PFSK-1 (cell line): ENCODE results near the gene NATD1.

Experiments
- FOXP2 ChIP-seq: optimal IDR thresholded peaks from 2 replicates; pipeline ENCODE3; 2011; ENCODE audit warnings: borderline replicate concordance, control low read depth, inconsistent platforms; ENCODE audit not compliant: insufficient read depth; ENCODE audit errors: extremely low read length, extremely low read depth
- POLR2AphosphoS5 ChIP-seq: IDR thresholded peaks from 2 replicates; pipeline ENCODE4 v1.6.1; 2012; ENCODE audit warnings: low read depth, mild to moderate bottlenecking, control low read depth, low read length, moderate library complexity
- SIN3A ChIP-seq: IDR thresholded peaks from 2 replicates; pipeline ENCODE4 v1.6.1; 2012; ENCODE audit warnings: mild to moderate bottlenecking, low read length, moderate library complexity, borderline replicate concordance; ENCODE audit not compliant: insufficient read depth
- TAF1 ChIP-seq: IDR thresholded peaks from 2 replicates; pipeline ENCODE4 v1.6.1; 2012; ENCODE audit warnings: low read length, control low read depth, borderline replicate concordance; ENCODE audit not compliant: insufficient read depth
- TF ChIP-seq, protein P1 (sequence below), 2 experiments: IDR thresholded peaks; 2 replicates each; pipeline versions ENCODE4 v1.6.1 to v1.8.0; 2011 to 2012; ENCODE audit warnings: low read depth in 2 of 2, low read length in 2 of 2, control low read depth in 1 of 2, inconsistent platforms in 1 of 2, mild to moderate bottlenecking in 1 of 2, moderate library complexity in 1 of 2; ENCODE audit not compliant: insufficient read depth in 1 of 2

The NATD1 gene

GRCh38 chr17:21200590-21201297 lies 52.5 kb downstream of the NATD1 start:
- no peak for TF ChIP-seq POLR2AphosphoS5
- no peak for TF ChIP-seq FOXP2
- no peak for TF ChIP-seq SIN3A
- TF ChIP-seq, protein P1, sequence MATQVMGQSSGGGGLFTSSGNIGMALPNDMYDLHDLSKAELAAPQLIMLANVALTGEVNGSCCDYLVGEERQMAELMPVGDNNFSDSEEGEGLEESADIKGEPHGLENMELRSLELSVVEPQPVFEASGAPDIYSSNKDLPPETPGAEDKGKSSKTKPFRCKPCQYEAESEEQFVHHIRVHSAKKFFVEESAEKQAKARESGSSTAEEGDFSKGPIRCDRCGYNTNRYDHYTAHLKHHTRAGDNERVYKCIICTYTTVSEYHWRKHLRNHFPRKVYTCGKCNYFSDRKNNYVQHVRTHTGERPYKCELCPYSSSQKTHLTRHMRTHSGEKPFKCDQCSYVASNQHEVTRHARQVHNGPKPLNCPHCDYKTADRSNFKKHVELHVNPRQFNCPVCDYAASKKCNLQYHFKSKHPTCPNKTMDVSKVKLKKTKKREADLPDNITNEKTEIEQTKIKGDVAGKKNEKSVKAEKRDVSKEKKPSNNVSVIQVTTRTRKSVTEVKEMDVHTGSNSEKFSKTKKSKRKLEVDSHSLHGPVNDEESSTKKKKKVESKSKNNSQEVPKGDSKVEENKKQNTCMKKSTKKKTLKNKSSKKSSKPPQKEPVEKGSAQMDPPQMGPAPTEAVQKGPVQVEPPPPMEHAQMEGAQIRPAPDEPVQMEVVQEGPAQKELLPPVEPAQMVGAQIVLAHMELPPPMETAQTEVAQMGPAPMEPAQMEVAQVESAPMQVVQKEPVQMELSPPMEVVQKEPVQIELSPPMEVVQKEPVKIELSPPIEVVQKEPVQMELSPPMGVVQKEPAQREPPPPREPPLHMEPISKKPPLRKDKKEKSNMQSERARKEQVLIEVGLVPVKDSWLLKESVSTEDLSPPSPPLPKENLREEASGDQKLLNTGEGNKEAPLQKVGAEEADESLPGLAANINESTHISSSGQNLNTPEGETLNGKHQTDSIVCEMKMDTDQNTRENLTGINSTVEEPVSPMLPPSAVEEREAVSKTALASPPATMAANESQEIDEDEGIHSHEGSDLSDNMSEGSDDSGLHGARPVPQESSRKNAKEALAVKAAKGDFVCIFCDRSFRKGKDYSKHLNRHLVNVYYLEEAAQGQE (IDR thresholded peaks at IDR 0.05; ENCODE audit: insufficient read depth in 1 of 2, low read depth in 2 of 2, low read length in 2 of 2), result no peak
- no peak for TF ChIP-seq TAF1

DNA sequence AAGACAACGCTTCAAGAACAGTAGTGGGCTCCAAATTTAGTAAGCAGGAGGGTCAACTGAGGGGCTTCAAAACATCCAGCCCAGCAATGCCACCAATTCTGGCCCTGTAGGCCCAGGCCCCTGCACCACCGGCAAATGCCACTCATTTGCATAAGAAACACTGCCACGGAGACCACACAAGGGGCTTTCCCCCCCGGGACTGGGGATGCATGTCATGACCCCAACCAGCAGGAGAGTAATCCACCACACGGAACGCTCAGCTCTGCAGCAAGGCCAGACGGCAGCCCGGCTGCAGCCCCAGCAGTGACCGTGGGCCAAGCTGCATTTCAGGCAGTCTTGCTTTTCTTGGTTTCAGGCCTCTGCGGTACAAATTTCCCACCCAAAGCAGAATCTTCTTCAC lies 53.4 kb downstream of the NATD1 start:
- no peak for TF ChIP-seq POLR2AphosphoS5
- no peak for TF ChIP-seq FOXP2
- no peak for TF ChIP-seq TAF1
- TF ChIP-seq SIN3A, result no peak
- TF ChIP-seq, protein P1 (IDR thresholded peaks at IDR 0.05; ENCODE audit: insufficient read depth in 1 of 2, low read depth in 2 of 2, low read length in 2 of 2), result no peak

GRCh38 chr17:21199311-21199710 lies 53.9 kb downstream of the NATD1 start:
- TF ChIP-seq POLR2AphosphoS5, result no peak
- TF ChIP-seq, protein P1 (IDR thresholded peaks at IDR 0.05; ENCODE audit: insufficient read depth in 1 of 2, low read depth in 2 of 2, low read length in 2 of 2), result no peak
- TF ChIP-seq SIN3A, result no peak
- TF ChIP-seq TAF1, result no peak
- TF ChIP-seq FOXP2, result no peak

DNA sequence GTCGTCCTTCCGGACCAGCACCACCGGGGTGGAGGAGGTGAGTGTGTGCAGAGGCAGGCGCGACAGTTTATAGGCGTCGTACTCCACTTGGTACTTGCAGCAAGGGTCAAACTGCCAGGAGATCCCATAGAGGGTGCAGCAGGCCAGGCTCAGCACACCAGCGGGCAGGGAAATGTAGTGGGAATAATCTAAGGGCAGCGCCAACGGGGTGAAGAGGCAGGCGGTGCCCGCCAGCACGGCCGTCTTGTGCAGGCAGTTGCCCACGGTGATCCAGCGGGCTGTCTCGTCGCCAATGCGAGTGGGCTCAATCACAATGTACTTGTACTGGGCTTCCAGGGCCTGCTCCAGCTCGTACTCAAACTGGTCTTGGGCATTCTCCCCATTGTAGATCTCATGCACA lies 54.8 kb downstream of the NATD1 start:
- TF ChIP-seq, protein P1 (IDR thresholded peaks at IDR 0.05; ENCODE audit: insufficient read depth in 1 of 2, low read depth in 2 of 2, low read length in 2 of 2), result no peak
- TF ChIP-seq POLR2AphosphoS5 (no peak), SIN3A (no peak), FOXP2 (no peak), TAF1 (no peak)
